A673 (cell line): ENCODE data around the gene SPTLC3. TPM values are rescaled to one million over a fixed set of nuclear protein-coding genes. Genes with fewer than 3 reads are reported as not detected.

Source experiments
- BruUV-seq: library from RNA; stranded (reverse); fragments of 400-500 nt; replicated peaks from 2 replicates; lab custom pipeline; 2021; lab: Mats Ljungman, UMichigan
- CTCF ChIA-PET: fragments of 300-600 bp; sonication (Branson Sonifier 250); formaldehyde crosslinking; loops from one replicate; lab custom pipeline; 2022; ENCODE audit warnings: antibody characterized with exemption; lab: Charles Lee
- POLR2A ChIA-PET: fragments of 300-600 bp; sonication (Branson Sonifier 250); formaldehyde crosslinking; loops from one replicate; lab custom pipeline; 2022; ENCODE audit warnings: antibody characterized with exemption; ENCODE audit not compliant: low non-redundant PET; lab: Charles Lee
- DNase-seq: peaks from one replicate; pipeline ENCODE4 v3.0.0-alpha.2; 2015; ENCODE audit warnings: low spot score
- H3K27ac ChIP-seq: fragments of 200-600 bp; sonication (generic); 2 replicates; pipeline ENCODE4 v1.5.1; 2016; ENCODE audit warnings: mixed run types, low read depth, mild to moderate bottlenecking, mixed read lengths, antibody characterized with exemption, low read length; ENCODE audit not compliant: poor library complexity, severe bottlenecking
- H3K27me3 ChIP-seq: fragments of 200-600 bp; sonication (generic); replicated peaks from 2 replicates; pipeline ENCODE4 v1.6.1; 2017; ENCODE audit warnings: mixed run types, low read depth, mild to moderate bottlenecking, mixed read lengths, antibody characterized with exemption, low read length; ENCODE audit not compliant: insufficient read depth, poor library complexity
- H3K36me3 ChIP-seq: fragments of 200-600 bp; sonication (generic); 2 replicates; pipeline ENCODE4 v1.6.1; 2016; ENCODE audit warnings: mixed run types, mild to moderate bottlenecking, mixed read lengths, antibody characterized with exemption, low read length; ENCODE audit not compliant: insufficient read depth, poor library complexity, severe bottlenecking
- H3K4me1 ChIP-seq: fragments of 200-600 bp; sonication (generic); 2 replicates; pipeline ENCODE4 v1.6.1; 2017; ENCODE audit warnings: mixed run types, mild to moderate bottlenecking, mixed read lengths, antibody characterized with exemption, low read length; ENCODE audit not compliant: insufficient read depth, poor library complexity, severe bottlenecking
- H3K4me3 ChIP-seq: fragments of 200-600 bp; sonication (generic); 2 replicates; pipeline ENCODE4 v1.5.1; 2016; ENCODE audit warnings: low read depth, mixed run types, mild to moderate bottlenecking, mixed read lengths, low read length; ENCODE audit not compliant: poor library complexity, severe bottlenecking
- H3K9me3 ChIP-seq: fragments of 200-600 bp; sonication (generic); 2 replicates; pipeline ENCODE4 v1.6.1; 2016; ENCODE audit warnings: mixed run types, low read depth, mild to moderate bottlenecking, mixed read lengths, antibody characterized with exemption, low read length; ENCODE audit not compliant: poor library complexity, severe bottlenecking
- EZH2 ChIP-seq: fragments of 200-600 bp; sonication (generic); IDR thresholded peaks from 2 replicates; pipeline ENCODE4 v1.6.1; 2017; ENCODE audit warnings: borderline replicate concordance, low read depth, mild to moderate bottlenecking, mixed read lengths, antibody characterized with exemption, low read length; ENCODE audit not compliant: poor library complexity, severe bottlenecking
- intact Hi-C: fragments of 100-400 bp; cut with micrococcal nuclease; formaldehyde crosslinking; loops from one replicate; pipeline ENCODE4 v1.10.0; 2022; ENCODE audit not compliant: unreplicated experiment
- total RNA-seq: library from RNA; stranded (reverse); gene quantifications from 2 replicates; pipeline ENCODE4 v1.2.3, GENCODE V29; 2021
- TF ChIP-seq, protein P1 (sequence below): fragments of 300-800, 200-600 bp; sonication (generic); conservative IDR thresholded peaks from 2 replicates; pipeline ENCODE4 v1.5.1; 2017; ENCODE audit warnings: low read depth, mild to moderate bottlenecking, antibody characterized with exemption, low read length, moderate library complexity, mixed read lengths

SPTLC3 gene
- total RNA-seq, 1 experiment from 2014 or later, result 0.06 TPM

DNA sequence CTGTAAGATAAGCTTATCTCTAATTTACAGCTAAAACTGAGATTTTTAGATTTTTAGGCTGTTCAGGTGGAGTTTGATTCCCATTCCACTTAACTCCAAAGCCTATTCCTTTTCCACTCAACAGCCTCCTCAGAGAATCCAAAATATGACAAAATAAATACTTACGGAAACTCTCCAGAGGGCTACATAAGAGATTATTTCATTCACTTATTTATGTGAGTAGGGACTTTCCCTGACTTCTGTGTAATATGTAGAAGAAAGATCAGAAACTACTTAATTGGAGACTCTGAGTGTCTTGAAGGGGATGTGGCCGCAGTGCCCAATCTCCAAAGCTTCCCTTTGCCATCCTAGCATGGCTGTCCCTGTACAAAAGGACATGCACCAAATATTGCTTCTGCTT lies 140.2 kb downstream of the SPTLC3 start:
- H3K27me3 ChIP-seq, result peaks cover 35% of the 10 kb centered on the region
- no peak for DNase-seq
- intact Hi-C loops, result no loop called here
- no peak overlapping the region for H3K4me3 ChIP-seq
- POLR2A ChIA-PET, result no interaction called here
- no peak overlapping the region for H3K27ac ChIP-seq
- BruUV-seq, result no TSS peak
- TF ChIP-seq, protein P1, sequence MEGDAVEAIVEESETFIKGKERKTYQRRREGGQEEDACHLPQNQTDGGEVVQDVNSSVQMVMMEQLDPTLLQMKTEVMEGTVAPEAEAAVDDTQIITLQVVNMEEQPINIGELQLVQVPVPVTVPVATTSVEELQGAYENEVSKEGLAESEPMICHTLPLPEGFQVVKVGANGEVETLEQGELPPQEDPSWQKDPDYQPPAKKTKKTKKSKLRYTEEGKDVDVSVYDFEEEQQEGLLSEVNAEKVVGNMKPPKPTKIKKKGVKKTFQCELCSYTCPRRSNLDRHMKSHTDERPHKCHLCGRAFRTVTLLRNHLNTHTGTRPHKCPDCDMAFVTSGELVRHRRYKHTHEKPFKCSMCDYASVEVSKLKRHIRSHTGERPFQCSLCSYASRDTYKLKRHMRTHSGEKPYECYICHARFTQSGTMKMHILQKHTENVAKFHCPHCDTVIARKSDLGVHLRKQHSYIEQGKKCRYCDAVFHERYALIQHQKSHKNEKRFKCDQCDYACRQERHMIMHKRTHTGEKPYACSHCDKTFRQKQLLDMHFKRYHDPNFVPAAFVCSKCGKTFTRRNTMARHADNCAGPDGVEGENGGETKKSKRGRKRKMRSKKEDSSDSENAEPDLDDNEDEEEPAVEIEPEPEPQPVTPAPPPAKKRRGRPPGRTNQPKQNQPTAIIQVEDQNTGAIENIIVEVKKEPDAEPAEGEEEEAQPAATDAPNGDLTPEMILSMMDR, result no peak
- no peak for TF ChIP-seq EZH2
- CTCF ChIA-PET, result no interaction called here
- no peaks in the 10 kb centered on the region for H3K9me3 ChIP-seq
- no peaks in the 10 kb centered on the region for H3K4me1 ChIP-seq
- H3K36me3 ChIP-seq, result no peaks in the 10 kb centered on the region

DNA sequence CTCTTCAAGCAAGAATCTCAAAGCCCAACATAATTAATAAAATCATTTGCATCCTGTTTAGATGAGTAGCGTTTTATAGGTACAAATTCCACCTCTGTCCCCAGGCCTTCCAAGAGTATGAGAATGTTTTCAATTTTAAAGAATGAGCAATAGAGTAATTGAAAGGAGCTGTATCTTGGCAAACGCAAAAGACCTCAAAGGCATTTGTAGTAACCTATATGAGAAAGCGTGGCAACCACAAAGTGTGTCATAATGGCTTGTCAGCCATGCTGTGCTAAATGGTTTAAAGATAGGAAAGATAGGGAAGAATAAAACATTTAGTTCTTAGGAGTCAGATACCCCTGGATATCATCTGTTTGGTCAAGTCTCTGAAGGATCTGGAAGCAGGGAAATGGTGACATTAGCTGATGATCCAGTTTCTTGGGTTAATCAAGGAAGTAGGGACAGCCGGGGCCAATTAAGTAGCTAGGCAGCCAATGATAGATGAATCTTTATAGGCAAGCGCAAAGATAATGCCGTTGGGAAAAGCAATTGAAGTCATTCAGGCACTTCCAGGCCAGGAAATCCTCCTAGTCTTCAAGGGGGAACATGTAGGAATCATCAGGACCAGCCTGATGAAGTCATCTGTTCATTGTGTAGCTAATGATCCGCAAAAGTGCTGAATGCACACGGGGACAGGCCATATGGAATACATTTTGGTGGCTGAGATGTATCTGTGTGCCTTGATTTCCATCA lies 140.8 kb downstream of the SPTLC3 start:
- no peak for TF ChIP-seq EZH2
- TF ChIP-seq, protein P1, result no peak
- CTCF ChIA-PET, result no interaction called here
- POLR2A ChIA-PET, result no interaction called here

DNA sequence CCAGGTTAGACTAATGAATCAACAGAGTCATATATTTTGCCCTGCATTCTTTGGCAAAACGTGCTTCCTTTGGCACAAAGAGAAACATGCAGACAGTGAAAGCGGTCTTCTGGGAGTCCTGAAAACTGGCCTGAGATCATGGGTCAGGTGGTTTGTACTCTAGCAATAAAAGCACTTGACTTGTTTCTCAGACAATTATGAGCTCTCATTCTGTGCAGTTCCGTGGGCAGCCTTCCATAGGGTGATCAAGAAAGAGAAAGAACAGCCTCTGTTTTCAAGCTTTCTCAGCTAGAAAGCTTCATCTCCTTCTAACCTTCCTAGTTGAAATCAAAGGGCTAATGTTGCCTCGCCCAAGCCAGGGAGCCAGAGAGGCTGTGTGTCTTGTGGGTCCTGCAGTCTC lies 149.6 kb downstream of the SPTLC3 start:
- H3K4me3 ChIP-seq, result no peak overlapping the region
- H3K36me3 ChIP-seq, result no peaks in the 10 kb centered on the region
- POLR2A ChIA-PET, result no interaction called here
- no peaks in the 10 kb centered on the region for H3K4me1 ChIP-seq
- no peak overlapping the region for H3K27ac ChIP-seq
- intact Hi-C loops, result no loop called here
- no peak for DNase-seq
- H3K9me3 ChIP-seq, result no peaks in the 10 kb centered on the region
- CTCF ChIA-PET, result no interaction called here
- H3K27me3 ChIP-seq, result peaks cover 11% of the 10 kb centered on the region
- no TSS peak for BruUV-seq
- TF ChIP-seq EZH2, result no peak
- TF ChIP-seq, protein P1, result no peak

More for the DNA sequence above, 140.8 kb downstream of the SPTLC3 start:
- DNase-seq, result no peak
- peaks cover 35% of the 10 kb centered on the region for H3K27me3 ChIP-seq
- H3K4me1 ChIP-seq, result no peaks in the 10 kb centered on the region
- H3K27ac ChIP-seq, result no peak overlapping the region
- BruUV-seq, result no TSS peak
- H3K9me3 ChIP-seq, result no peaks in the 10 kb centered on the region
- no peak overlapping the region for H3K4me3 ChIP-seq
- intact Hi-C loops, result no loop called here
- no peaks in the 10 kb centered on the region for H3K36me3 ChIP-seq
